Calu3 (cell line): ENCODE data around the gene LRMDA. TPM values are rescaled to one million over a fixed set of nuclear protein-coding genes. Genes with fewer than 3 reads are reported as not detected.

ENCODE experiments used
- BruUV-seq: library from RNA; stranded (reverse); fragments of 400-500 nt; replicated peaks from 2 replicates; lab custom pipeline; 2021; lab: Mats Ljungman, UMichigan
- CTCF ChIA-PET: fragments of 300-600 bp; sonication (Branson Sonifier 250); formaldehyde crosslinking; loops from one replicate; lab custom pipeline; 2022; ENCODE audit warnings: antibody characterized with exemption; lab: Charles Lee
- DNase-seq: peaks from one replicate; pipeline ENCODE4 v3.0.0; 2022
- H3K27ac Mint-ChIP-seq: one replicate; pipeline ENCODE4 v1.8.0; 2022; ENCODE audit warnings: mixed read lengths; ENCODE audit not compliant: unreplicated experiment
- H3K27me3 Mint-ChIP-seq: one replicate; pipeline ENCODE4 v1.8.0; 2022; ENCODE audit warnings: mixed read lengths; ENCODE audit not compliant: unreplicated experiment
- H3K36me3 Mint-ChIP-seq: one replicate; pipeline ENCODE4 v1.8.0; 2022; ENCODE audit warnings: mild to moderate bottlenecking, moderate library complexity, mixed read lengths; ENCODE audit not compliant: insufficient read depth, unreplicated experiment
- H3K4me1 Mint-ChIP-seq: one replicate; pipeline ENCODE4 v1.8.0; 2022; ENCODE audit warnings: mild to moderate bottlenecking, low read depth, mixed read lengths; ENCODE audit not compliant: unreplicated experiment
- H3K4me3 Mint-ChIP-seq: one replicate; pipeline ENCODE4 v1.8.0; 2022; ENCODE audit warnings: mild to moderate bottlenecking, low read depth, moderate library complexity, mixed read lengths; ENCODE audit not compliant: unreplicated experiment
- H3K9me3 Mint-ChIP-seq: one replicate; pipeline ENCODE4 v1.8.0; 2022; ENCODE audit warnings: low read depth, mixed read lengths; ENCODE audit not compliant: unreplicated experiment
- intact Hi-C: fragments of 100-400 bp; cut with micrococcal nuclease; formaldehyde crosslinking; loops from one replicate; pipeline ENCODE4 v1.10.0; 2022; ENCODE audit not compliant: unreplicated experiment
- total RNA-seq: library from RNA; stranded (reverse); gene quantifications from 2 replicates; pipeline ENCODE4 v1.2.3, GENCODE V29; 2022
- TF ChIP-seq, protein P1 (sequence below): fragments of 200-600 bp; IDR thresholded peaks from one replicate; pipeline ENCODE4 v1.8.0; 2022; ENCODE audit warnings: antibody characterized with exemption; ENCODE audit not compliant: unreplicated experiment

The LRMDA gene
- total RNA-seq, 1 experiment from 2014 or later = 7.6 TPM

DNA sequence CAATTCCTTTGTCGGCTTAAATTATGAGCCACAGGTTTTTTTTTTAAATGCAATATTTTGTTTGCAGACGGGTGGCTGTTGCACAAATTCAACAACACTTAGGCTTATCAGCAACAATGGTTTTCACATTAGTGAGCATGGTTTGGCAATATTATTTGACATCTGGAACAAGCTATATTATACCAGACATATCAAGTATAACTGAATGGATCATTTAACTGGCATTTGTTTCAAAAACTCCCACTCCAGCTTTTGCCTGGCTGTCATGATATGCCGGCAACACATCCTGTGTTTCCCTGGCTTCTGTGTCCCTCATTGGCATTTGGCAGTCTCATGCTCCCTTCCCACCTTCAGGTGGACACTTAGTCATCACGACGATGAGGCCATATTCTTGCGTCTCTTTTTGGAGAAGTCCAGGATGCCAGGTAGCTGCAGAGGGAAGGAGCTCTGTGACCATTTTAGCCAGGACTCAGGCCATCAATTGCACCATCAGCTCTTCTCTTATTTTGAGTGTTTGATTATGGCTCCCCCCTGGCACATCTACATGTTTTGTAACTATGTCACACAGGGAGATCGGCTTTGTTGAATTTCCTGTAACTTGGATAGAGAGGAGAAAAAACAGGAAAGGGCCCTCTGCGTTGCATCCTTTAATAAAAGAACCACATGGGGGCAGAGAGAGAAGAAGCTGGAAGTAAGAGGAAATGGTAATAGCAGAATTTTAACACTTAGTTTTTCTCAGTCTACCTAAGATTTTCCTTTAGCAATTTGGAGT lies 413.9 kb downstream of the LRMDA start:
- BruUV-seq = no TSS peak
- Mint-ChIP-seq H3K27me3 (no peaks in the 10 kb centered on the region), H3K36me3 (no peaks in the 10 kb centered on the region), H3K9me3 (no peaks in the 10 kb centered on the region), H3K27ac (no peak overlapping the region), H3K4me1 (no peaks in the 10 kb centered on the region), H3K4me3 (no peak overlapping the region)
- TF ChIP-seq, protein P1, sequence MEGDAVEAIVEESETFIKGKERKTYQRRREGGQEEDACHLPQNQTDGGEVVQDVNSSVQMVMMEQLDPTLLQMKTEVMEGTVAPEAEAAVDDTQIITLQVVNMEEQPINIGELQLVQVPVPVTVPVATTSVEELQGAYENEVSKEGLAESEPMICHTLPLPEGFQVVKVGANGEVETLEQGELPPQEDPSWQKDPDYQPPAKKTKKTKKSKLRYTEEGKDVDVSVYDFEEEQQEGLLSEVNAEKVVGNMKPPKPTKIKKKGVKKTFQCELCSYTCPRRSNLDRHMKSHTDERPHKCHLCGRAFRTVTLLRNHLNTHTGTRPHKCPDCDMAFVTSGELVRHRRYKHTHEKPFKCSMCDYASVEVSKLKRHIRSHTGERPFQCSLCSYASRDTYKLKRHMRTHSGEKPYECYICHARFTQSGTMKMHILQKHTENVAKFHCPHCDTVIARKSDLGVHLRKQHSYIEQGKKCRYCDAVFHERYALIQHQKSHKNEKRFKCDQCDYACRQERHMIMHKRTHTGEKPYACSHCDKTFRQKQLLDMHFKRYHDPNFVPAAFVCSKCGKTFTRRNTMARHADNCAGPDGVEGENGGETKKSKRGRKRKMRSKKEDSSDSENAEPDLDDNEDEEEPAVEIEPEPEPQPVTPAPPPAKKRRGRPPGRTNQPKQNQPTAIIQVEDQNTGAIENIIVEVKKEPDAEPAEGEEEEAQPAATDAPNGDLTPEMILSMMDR = no peak
- CTCF ChIA-PET = no interaction called here
- intact Hi-C loops = no loop called here
- no peak for DNase-seq

DNA sequence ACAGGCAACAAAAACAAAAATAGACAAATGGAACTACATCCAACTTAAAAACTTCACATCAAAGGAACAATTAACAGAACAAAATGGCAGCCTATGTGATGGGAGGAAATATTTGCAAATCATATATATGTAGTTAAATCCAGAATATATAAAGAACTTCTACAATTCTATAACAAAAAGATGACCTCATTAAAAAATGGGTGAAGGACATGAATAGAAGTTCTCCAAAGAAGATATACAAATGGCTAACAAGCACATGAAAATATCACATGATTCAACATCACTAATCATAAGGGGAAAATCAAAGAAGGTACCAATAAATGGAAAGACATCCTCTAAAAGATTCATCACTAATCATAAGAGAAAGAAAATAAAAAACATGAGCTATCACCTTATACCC lies 416.1 kb downstream of the LRMDA start:
- BruUV-seq = no TSS peak
- intact Hi-C loops = no loop called here
- Mint-ChIP-seq H3K4me1 (no peaks in the 10 kb centered on the region), H3K27me3 (no peaks in the 10 kb centered on the region), H3K27ac (no peak overlapping the region), H3K36me3 (no peaks in the 10 kb centered on the region), H3K9me3 (no peaks in the 10 kb centered on the region), H3K4me3 (no peak overlapping the region)
- TF ChIP-seq, protein P1 = no peak
- no peak for DNase-seq
- CTCF ChIA-PET = no interaction called here

- Mint-ChIP-seq H3K4me1 (no peaks in the 10 kb centered on the region), H3K4me3 (no peak overlapping the region)
- CTCF ChIA-PET = no interaction called here
Observed at GRCh38 chr10:75851580-75852345, 420.3 kb downstream of the LRMDA start.

GRCh38 chr10:75852851-75853484 lies 421.5 kb downstream of the LRMDA start:
- TF ChIP-seq, protein P1 = peak; percentile 30
- Mint-ChIP-seq H3K27ac (no peak overlapping the region), H3K27me3 (no peaks in the 10 kb centered on the region), H3K4me3 (no peak overlapping the region), H3K9me3 (no peaks in the 10 kb centered on the region), H3K36me3 (no peaks in the 10 kb centered on the region), H3K4me1 (no peaks in the 10 kb centered on the region)
- no peak for DNase-seq
- CTCF ChIA-PET = no interaction called here
- intact Hi-C loops = no loop called here
- no TSS peak for BruUV-seq

More at GRCh38 chr10:75851580-75852345, 420.3 kb downstream of the LRMDA start:
- BruUV-seq = no TSS peak
- TF ChIP-seq, protein P1 = no peak
- no peaks in the 10 kb centered on the region for H3K36me3 Mint-ChIP-seq
- no peaks in the 10 kb centered on the region for H3K27me3 Mint-ChIP-seq
- H3K27ac Mint-ChIP-seq = no peak overlapping the region
- intact Hi-C loops = no loop called here
- H3K9me3 Mint-ChIP-seq = no peaks in the 10 kb centered on the region
- no peak for DNase-seq
